LNCaP clone FGC (cell line): Measurements from ENCODE around the gene CIP2A.
A peak's percentile ranks its signal among the peaks of the same experiment; 100 is the strongest.

Experiments used
- DNase-seq: peaks from one replicate; pipeline ENCODE4 v3.0.0-alpha.2; 2011; ENCODE audit warnings: low read depth
- H3K4me3 ChIP-seq: 2 replicates; pipeline ENCODE4 v1.5.1; 2011; ENCODE audit warnings: mild to moderate bottlenecking, low read depth, low read length, control low read depth
- TF ChIP-seq, protein P1 (sequence below): IDR thresholded peaks from 2 replicates; pipeline ENCODE4 v1.5.1; 2012; ENCODE audit warnings: mild to moderate bottlenecking; ENCODE audit not compliant: control insufficient read depth, insufficient read depth; ENCODE audit errors: extremely low read depth

CIP2A gene

DNA sequence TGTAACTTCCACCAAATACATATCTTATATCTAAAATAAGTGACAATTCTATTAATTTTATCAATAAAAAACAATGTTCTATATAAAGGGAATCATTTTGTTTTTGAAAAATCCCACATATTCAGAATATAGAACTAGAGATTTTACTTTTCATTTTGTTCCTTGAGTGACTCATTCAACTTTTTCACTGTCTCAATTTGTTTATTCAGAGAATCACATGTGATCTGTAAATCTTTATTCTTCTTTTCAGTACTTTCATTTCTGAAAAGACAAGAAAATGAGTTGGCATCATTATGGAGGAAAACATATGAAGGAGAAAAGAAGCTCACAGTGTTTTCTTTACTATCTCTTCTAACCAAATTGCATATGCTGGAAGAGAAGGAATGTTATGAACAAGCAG, 35.0 kb downstream of the CIP2A start:
- DNase-seq, result no peak
- H3K4me3 ChIP-seq, result no peak overlapping the region
- TF ChIP-seq, protein P1, sequence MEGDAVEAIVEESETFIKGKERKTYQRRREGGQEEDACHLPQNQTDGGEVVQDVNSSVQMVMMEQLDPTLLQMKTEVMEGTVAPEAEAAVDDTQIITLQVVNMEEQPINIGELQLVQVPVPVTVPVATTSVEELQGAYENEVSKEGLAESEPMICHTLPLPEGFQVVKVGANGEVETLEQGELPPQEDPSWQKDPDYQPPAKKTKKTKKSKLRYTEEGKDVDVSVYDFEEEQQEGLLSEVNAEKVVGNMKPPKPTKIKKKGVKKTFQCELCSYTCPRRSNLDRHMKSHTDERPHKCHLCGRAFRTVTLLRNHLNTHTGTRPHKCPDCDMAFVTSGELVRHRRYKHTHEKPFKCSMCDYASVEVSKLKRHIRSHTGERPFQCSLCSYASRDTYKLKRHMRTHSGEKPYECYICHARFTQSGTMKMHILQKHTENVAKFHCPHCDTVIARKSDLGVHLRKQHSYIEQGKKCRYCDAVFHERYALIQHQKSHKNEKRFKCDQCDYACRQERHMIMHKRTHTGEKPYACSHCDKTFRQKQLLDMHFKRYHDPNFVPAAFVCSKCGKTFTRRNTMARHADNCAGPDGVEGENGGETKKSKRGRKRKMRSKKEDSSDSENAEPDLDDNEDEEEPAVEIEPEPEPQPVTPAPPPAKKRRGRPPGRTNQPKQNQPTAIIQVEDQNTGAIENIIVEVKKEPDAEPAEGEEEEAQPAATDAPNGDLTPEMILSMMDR, result no peak

DNA sequence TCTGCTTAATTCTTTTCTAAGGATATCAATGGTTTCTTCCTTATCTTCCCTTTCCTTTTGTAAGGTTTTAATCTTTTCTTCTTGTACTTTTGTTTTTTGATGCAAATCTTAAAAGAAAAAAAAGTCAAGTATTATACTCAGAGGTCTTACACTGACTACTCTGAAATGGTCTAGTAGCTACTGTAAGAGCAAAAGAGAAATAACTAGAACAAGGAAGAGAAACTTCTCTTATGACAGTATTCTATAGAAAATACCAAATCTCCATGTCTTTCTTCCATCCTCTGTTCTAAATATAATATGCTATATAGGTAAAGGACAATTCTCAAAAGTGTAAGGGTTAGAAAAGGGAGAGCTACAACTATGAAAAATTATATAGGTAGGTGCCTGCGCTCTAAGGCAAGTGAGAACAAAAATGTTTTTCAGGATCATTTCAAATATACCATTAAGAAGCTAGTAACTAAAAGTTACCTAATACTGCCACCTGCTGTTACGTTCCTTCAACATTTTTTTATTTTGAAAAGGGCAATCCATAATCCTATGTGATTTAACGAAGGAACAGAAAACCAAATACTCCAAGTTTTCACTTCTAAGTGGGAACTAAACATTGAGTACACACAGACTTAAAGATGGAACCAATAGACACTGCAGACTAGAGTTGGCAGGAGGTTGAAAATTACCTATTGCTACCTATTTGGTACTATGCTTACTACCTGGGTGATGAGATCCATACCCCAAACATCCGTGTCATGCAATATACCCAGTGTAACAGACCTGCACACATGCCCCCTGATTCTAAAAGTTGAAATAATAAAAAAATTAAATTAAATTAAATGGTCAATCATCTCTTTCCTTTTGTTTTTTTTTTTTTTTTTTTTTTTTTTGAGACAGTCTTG, 36.7 kb downstream of the CIP2A start:
- DNase-seq, result peak; percentile 33
- TF ChIP-seq, protein P1, result peak; percentile 46
- H3K4me3 ChIP-seq, result no peak overlapping the region

DNA sequence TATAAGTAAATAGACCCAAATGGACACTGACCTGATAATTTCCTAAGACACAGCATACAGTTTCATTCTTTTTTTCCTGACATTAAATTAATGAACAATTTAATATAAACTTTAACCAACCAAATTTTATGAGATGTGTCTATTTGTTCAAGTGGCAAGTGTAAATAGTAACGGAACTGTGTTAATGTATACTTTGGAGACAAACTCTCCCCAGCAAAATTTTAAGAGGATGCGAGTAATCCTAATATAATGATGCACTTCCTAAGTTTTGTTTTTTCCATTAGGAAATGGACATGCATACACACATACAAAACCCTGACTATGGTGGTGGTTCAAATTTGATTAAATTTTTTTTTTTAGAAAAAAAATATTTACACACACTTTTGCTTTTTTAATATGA, 40.4 kb downstream of the CIP2A start:
- TF ChIP-seq, protein P1, result no peak
- peak overlapping the region; percentile 15; the same call in 1 of the 2 replicates for H3K4me3 ChIP-seq
- DNase-seq, result peak; percentile 61

DNA sequence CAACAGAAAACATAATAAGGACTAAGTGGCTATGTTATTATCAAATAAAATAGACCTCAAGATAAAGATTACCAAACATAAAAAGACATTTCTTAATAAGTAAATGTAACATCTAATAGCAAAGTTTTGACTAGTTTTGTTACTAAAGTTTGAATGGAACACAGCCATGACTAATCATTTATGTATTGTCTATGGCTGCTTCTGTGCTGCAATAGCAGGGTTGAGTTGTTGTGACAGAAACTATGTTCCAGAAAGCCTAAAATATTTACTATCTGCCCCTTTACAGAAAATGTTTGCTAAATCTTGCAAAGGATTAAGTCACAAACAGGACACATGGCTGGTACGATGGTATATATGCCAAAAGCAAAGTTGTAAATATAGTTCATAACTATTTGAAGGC, 40.9 kb downstream of the CIP2A start:
- TF ChIP-seq, protein P1, result no peak
- no peak for DNase-seq
- peak overlapping the region; percentile 15; the same call in 1 of the 2 replicates for H3K4me3 ChIP-seq

DNA sequence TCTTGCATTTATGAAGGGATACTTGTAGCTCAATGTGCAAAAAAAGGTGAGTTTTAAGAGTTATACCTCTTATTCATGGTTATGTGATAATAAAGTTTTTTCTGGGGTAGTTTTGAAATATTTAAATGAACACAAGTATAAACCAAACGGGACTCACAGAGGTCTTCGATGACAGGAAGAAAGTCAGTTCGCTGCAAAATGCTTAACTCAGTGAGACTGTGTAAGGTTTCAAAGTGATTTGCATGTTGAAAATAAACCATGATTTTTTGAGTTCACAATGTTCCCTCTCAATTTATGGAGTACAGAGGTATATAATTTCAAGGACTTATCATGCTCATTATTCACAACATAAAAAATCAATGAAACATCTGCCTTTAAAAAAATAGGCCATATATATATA, 42.5 kb downstream of the CIP2A start:
- H3K4me3 ChIP-seq, result no peak overlapping the region
- no peak for DNase-seq
- TF ChIP-seq, protein P1, result no peak

DNA sequence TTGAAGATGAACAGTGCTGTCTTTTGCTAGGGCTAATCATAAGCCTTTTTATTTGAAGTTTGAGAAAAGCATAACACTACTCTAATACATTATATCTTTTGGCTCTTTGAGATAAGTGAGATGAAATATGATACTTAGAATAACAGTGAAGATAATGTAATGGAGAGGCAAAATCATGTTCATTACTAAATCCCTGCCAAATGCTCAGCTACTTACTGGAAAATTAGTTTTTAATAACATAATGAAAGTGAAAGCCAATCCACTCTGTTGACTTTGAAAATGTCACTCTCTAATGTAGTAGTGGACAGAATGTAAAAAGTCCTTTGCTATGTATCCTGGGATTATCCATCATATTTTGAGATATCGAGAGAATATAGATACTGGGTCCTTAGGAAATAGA, 43.0 kb downstream of the CIP2A start:
- TF ChIP-seq, protein P1, result no peak
- H3K4me3 ChIP-seq, result no peak overlapping the region
- no peak for DNase-seq
